Measurements from ENCODE around the gene ARFRP1. TPM values are rescaled to one million over a fixed set of nuclear protein-coding genes. Genes with fewer than 3 reads are reported as not detected.

The ARFRP1 gene
- total and polyA plus RNA-seq, 12 donors, result 34.9 to 59.1 (median 40.0) TPM

GRCh38 chr20:63664861-63665594 lies 42.7 kb downstream of the ARFRP1 start:
- intact Hi-C loops (cut with DNase I), result no loop called here
- H3K9me3 ChIP-seq, result no peaks in the 10 kb centered on the region
- 67 to 75% methylated on average over 18 of the region's 18 CpGs for WGBS, 2 donors
- no peaks in the 10 kb centered on the region for H3K27me3 ChIP-seq
- H3K4me1 ChIP-seq, result peaks cover 0 to 1% (median 0%) of the 10 kb centered on the region in 9 donors
- H3K4me3 ChIP-seq, result no peak overlapping the region
- no peak for DNase-seq
- H3K36me3 ChIP-seq, result peaks cover 0 to 89% (median 22%) of the 10 kb centered on the region in 9 donors
- no peak overlapping the region for H3K27ac ChIP-seq
- no peak for TF ChIP-seq CTCF (IDR thresholded peaks at IDR 0.05)
- peak in 1 of 8 donors; percentile 23 for ATAC-seq

GRCh38 chr20:63664143-63664851 lies 43.5 kb downstream of the ARFRP1 start:
- peaks cover 2 to 9% (median 6%) of the 10 kb centered on the region in 9 donors for H3K4me1 ChIP-seq
- H3K9me3 ChIP-seq, result no peaks in the 10 kb centered on the region
- no peak overlapping the region for H3K27ac ChIP-seq
- no peak for TF ChIP-seq CTCF (IDR thresholded peaks at IDR 0.05)
- H3K27me3 ChIP-seq, result no peaks in the 10 kb centered on the region
- ATAC-seq (peak in 1 of 8 donors; percentile 4), DNase-seq (no peak)
- H3K36me3 ChIP-seq, result peaks cover 0 to 87% (median 22%) of the 10 kb centered on the region in 9 donors
- intact Hi-C loops (cut with DNase I), result no loop called here
- no peak overlapping the region for H3K4me3 ChIP-seq
- 90 to 92% methylated on average over 20 to 22 of the region's 22 CpGs for WGBS, 2 donors

- DNase-seq (no peak), ATAC-seq (no peak)
- peaks cover 5 to 14% (median 12%) of the 10 kb centered on the region in 9 donors for H3K4me1 ChIP-seq
- intact Hi-C loops (cut with DNase I), result no loop called here
- TF ChIP-seq CTCF (IDR thresholded peaks at IDR 0.05), result no peak
- H3K27ac ChIP-seq, result no peak overlapping the region
- H3K9me3 ChIP-seq, result no peaks in the 10 kb centered on the region
- peaks cover 0 to 79% (median 21%) of the 10 kb centered on the region in 9 donors for H3K36me3 ChIP-seq
- no peak overlapping the region for H3K4me3 ChIP-seq
- no peaks in the 10 kb centered on the region for H3K27me3 ChIP-seq
- 92 to 93% methylated on average over 23 to 26 of the region's 26 CpGs for WGBS, 2 donors
These were observed 44.3 kb downstream of the ARFRP1 start for GRCh38 chr20:63663332-63664066.

- WGBS, 2 donors, result 94 to 95% methylated on average over 9 of the region's 9 CpGs
- ATAC-seq, result no peak
- intact Hi-C loops (cut with DNase I), result no loop called here
- DNase-seq, result no peak
- peaks cover 5 to 17% (median 14%) of the 10 kb centered on the region in 9 donors for H3K4me1 ChIP-seq
- no peak overlapping the region for H3K27ac ChIP-seq
- H3K27me3 ChIP-seq, result no peaks in the 10 kb centered on the region
- H3K9me3 ChIP-seq, result no peaks in the 10 kb centered on the region
- H3K4me3 ChIP-seq, result no peak overlapping the region
- no peak for TF ChIP-seq CTCF (IDR thresholded peaks at IDR 0.05)
- H3K36me3 ChIP-seq, result peaks cover 0 to 72% (median 16%) of the 10 kb centered on the region in 9 donors
These were observed 45.0 kb downstream of the ARFRP1 start for GRCh38 chr20:63662813-63663189.

Data from heart right ventricle (tissue), 16 donors.